Measurements from ENCODE around the gene TSPAN10. TPM values are rescaled to one million over a fixed set of nuclear protein-coding genes. Genes with fewer than 3 reads are reported as not detected.

Gene TSPAN10
- total and polyA plus RNA-seq, 2 of the 13 experiments (the other 11 are each of a cell fraction or from before 2014, with no cell fraction given), result 0.54 to 0.75 TPM

GRCh38 chr17:81651692-81652091 lies 14.7 kb downstream of the TSPAN10 start (continued):
- TF ChIP-seq ZNF580 (CRISPR knock-in tag; IDR thresholded peaks at IDR 0.05; ENCODE audit: borderline replicate concordance, low read depth) (no peak), ZNF704 (CRISPR knock-in tag; IDR thresholded peaks at IDR 0.05; ENCODE audit: borderline replicate concordance) (no peak), SP5 (CRISPR knock-in tag; IDR thresholded peaks at IDR 0.05; ENCODE audit: borderline replicate concordance, low read depth) (peak; percentile 31; the same call in 1 of the 2 replicates)

GRCh38 chr17:81652906-81653771 lies 16.1 kb downstream of the TSPAN10 start:
- ChIA-PET POLR2A (interaction anchor here (0.6 to 1.1 kb wide), 4 partner anchors 13 to 31 kb away, joined by 3 to 4 read pairs (median 3); partner anchors contain the start of genes ARL16, CCDC137, HGS and OXLD1), CTCF (ENCODE audit: low intra/inter-chr PET ratio, low total read pairs) (no interaction called here)
- ATAC-seq, result peak; percentile 14; the same call in 1 of the 3 replicates
- peak overlapping the region; percentile 43; the same call in 1 of the 2 replicates for H3K9ac ChIP-seq (ENCODE audit: insufficient read depth, low read depth, low read length)
- peaks cover 0 to 17% of the 10 kb centered on the region in 2 experiments; a peak in 3 of 5 replicates for H3K27me3 ChIP-seq (ENCODE audit: control insufficient read depth in 1 of 2, insufficient read depth in 2 of 2, low read length in 2 of 2)
- intact Hi-C loops (cut with micrococcal nuclease; ENCODE audit: unreplicated experiment) (no loop called here), in situ Hi-C loops (cut with HindIII; ENCODE audit: extremely low pct_ligation_motif_present, low pct_unique_long_range_greater_than_20kb) (no loop called here)
- no TSS peak for BruUV-seq (replicated peaks)
- no peak overlapping the region for H3K27ac ChIP-seq (ENCODE audit: extremely low read length, insufficient read depth, low read length)
- no peak for DNase-seq (ENCODE audit: low spot score)
- H3K4me1 ChIP-seq (ENCODE audit: insufficient read depth, low read length), result peaks cover 59% of the 10 kb centered on the region
- no peak for FAIRE-seq
- H4K20me1 ChIP-seq (ENCODE audit: insufficient read depth, low read length), result no peaks in the 10 kb centered on the region
- no peak overlapping the region for H2AFZ ChIP-seq (ENCODE audit: low read length)
- 43% methylated on average over 18 of the region's 27 CpGs for WGBS (ENCODE audit: low lambda C conversion rate)
- peak overlapping the region; percentile 39 to 61 (median 48); a peak in 5 of 6 replicates for H3K4me3 ChIP-seq (replicated peaks in 1 of 3; ENCODE audit: insufficient read depth in 1 of 3, low read depth in 2 of 3, low read length in 3 of 3)
- H3K4me2 ChIP-seq (ENCODE audit: low read depth, low read length), result peak overlapping the region; percentile 71
- H3K79me2 ChIP-seq (ENCODE audit: insufficient read depth, low read length), result no peaks in the 10 kb centered on the region
- peaks cover 6% of the 10 kb centered on the region; the same call in 1 of the 2 replicates for H3K9me3 ChIP-seq (ENCODE audit: low read length)
- H3K36me3 ChIP-seq (replicated peaks in 1 of 2; ENCODE audit: control insufficient read depth in 1 of 2, insufficient read depth in 2 of 2, low read length in 2 of 2), result no peaks in the 10 kb centered on the region
- no peak for TF ChIP-seq SRF (IDR thresholded peaks at IDR 0.05; ENCODE audit: low read depth, low read length)
- TF ChIP-seq EHMT2 (IDR thresholded peaks at IDR 0.05; ENCODE audit: borderline replicate concordance, low read depth, low read length), result no peak
- no peak for TF ChIP-seq ZNF382 (CRISPR knock-in tag; IDR thresholded peaks at IDR 0.05; ENCODE audit: borderline replicate concordance)
- TF ChIP-seq ZNF317 (CRISPR knock-in tag; IDR thresholded peaks at IDR 0.05), result no peak
- no peak for TF ChIP-seq IKZF1 (IDR thresholded peaks at IDR 0.05)
- TF ChIP-seq EEA1 (CRISPR knock-in tag; IDR thresholded peaks at IDR 0.05; ENCODE audit: borderline replicate concordance), result no peak
- TF ChIP-seq KDM4B (CRISPR knock-in tag; IDR thresholded peaks at IDR 0.05), result no peak
- TF ChIP-seq ELF1 (CRISPR knock-in tag; IDR thresholded peaks at IDR 0.05), result 0 out of 2 replicates have a peak, but pooled peaks have one; percentile 12
- TF ChIP-seq GATAD2A (CRISPR knock-in tag; IDR thresholded peaks at IDR 0.05), result 0 out of 2 replicates have a peak, but pooled peaks have one; percentile 8
- TF ChIP-seq STAT6 (CRISPR knock-in tag; IDR thresholded peaks at IDR 0.05; ENCODE audit: borderline replicate concordance), result no peak
- TF ChIP-seq FOXM1 (CRISPR knock-in tag; IDR thresholded peaks at IDR 0.05), result no peak
- TF ChIP-seq ZNF17 (CRISPR knock-in tag; IDR thresholded peaks at IDR 0.05), result no peak
- no peak for TF ChIP-seq ATF1 (CRISPR knock-in tag; IDR thresholded peaks at IDR 0.05)
- TF ChIP-seq ZNF615 (CRISPR knock-in tag; IDR thresholded peaks at IDR 0.05; ENCODE audit: borderline replicate concordance), result no peak
- TF ChIP-seq ZNF558 (CRISPR knock-in tag; IDR thresholded peaks at IDR 0.05; ENCODE audit: borderline replicate concordance), result no peak
- TF ChIP-seq KMT2B (CRISPR knock-in tag; IDR thresholded peaks at IDR 0.05), result no peak
- no peak for TF ChIP-seq MATR3 (CRISPR knock-in tag; IDR thresholded peaks at IDR 0.05)

Measured in HepG2 (cell line).